ENCODE results near the gene TPM3. TPM values are rescaled to one million over a fixed set of nuclear protein-coding genes. Genes with fewer than 3 reads are reported as not detected.

The TPM3 gene
- total RNA-seq, 1 donor from 2014 or later: 161 TPM

GRCh38 chr1:154159554-154159953, 32.3 kb downstream of the TPM3 start:
- no peak overlapping the region for H3K4me3 ChIP-seq
- no peak overlapping the region for H3K27ac ChIP-seq (replicated peaks)
- intact Hi-C loops (cut with micrococcal nuclease): no loop called here
- H3K36me3 ChIP-seq: peaks cover 77% of the 10 kb centered on the region
- peaks cover 39% of the 10 kb centered on the region for H3K4me1 ChIP-seq
- no peak for TF ChIP-seq CTCF (IDR thresholded peaks at IDR 0.05; ENCODE audit: borderline replicate concordance)
- peaks cover 4% of the 10 kb centered on the region for H3K9me3 ChIP-seq (replicated peaks)
- DNase-seq: no peak
- no peaks in the 10 kb centered on the region for H3K27me3 ChIP-seq (ENCODE audit: low read depth)

- H3K4me3 ChIP-seq: no peak overlapping the region
- H3K9me3 ChIP-seq (replicated peaks): peaks cover 4% of the 10 kb centered on the region
- peaks cover 44% of the 10 kb centered on the region for H3K4me1 ChIP-seq
- DNase-seq: no peak
- H3K36me3 ChIP-seq: peaks cover 68% of the 10 kb centered on the region
- H3K27ac ChIP-seq (replicated peaks): peak overlapping the region; percentile 36
- TF ChIP-seq CTCF (IDR thresholded peaks at IDR 0.05; ENCODE audit: borderline replicate concordance): no peak
- intact Hi-C loops (cut with micrococcal nuclease): no loop called here
- H3K27me3 ChIP-seq (ENCODE audit: low read depth): no peaks in the 10 kb centered on the region
Measured at GRCh38 chr1:154158307-154159125, 33.4 kb downstream of the TPM3 start.

GRCh38 chr1:154157520-154158306, 34.2 kb downstream of the TPM3 start:
- no peak overlapping the region for H3K4me3 ChIP-seq
- intact Hi-C loops (cut with micrococcal nuclease): no loop called here
- no peaks in the 10 kb centered on the region for H3K27me3 ChIP-seq (ENCODE audit: low read depth)
- peaks cover 61% of the 10 kb centered on the region for H3K36me3 ChIP-seq
- DNase-seq: no peak
- no peak for TF ChIP-seq CTCF (IDR thresholded peaks at IDR 0.05; ENCODE audit: borderline replicate concordance)
- H3K27ac ChIP-seq (replicated peaks): peak overlapping the region; percentile 28
- H3K9me3 ChIP-seq (replicated peaks): peaks cover 4% of the 10 kb centered on the region
- peaks cover 44% of the 10 kb centered on the region for H3K4me1 ChIP-seq

- H3K9me3 ChIP-seq (replicated peaks): peaks cover 4% of the 10 kb centered on the region
- peaks cover 40% of the 10 kb centered on the region for H3K36me3 ChIP-seq
- intact Hi-C loops (cut with micrococcal nuclease): no loop called here
- TF ChIP-seq CTCF (IDR thresholded peaks at IDR 0.05; ENCODE audit: borderline replicate concordance): no peak
- peak overlapping the region; percentile 85 for H3K27ac ChIP-seq (replicated peaks)
- no peaks in the 10 kb centered on the region for H3K27me3 ChIP-seq (ENCODE audit: low read depth)
- H3K4me1 ChIP-seq: peaks cover 51% of the 10 kb centered on the region
- H3K4me3 ChIP-seq: peak overlapping the region; percentile 68
- DNase-seq: no peak
Measured at GRCh38 chr1:154155251-154155650, 36.6 kb downstream of the TPM3 start.

GRCh38 chr1:154154534-154155191, 37.2 kb downstream of the TPM3 start, which contains the start of gene NUP210L:
NUP210L (minus strand) TSS chr1:154155073.
- Histone ChIP-seq H3K27me3 (ENCODE audit: low read depth) (no peaks in the 10 kb centered on the region), H3K36me3 (peaks cover 34% of the 10 kb centered on the region), H3K4me3 (peak within 1 kb of the TSS; percentile 68), H3K27ac (replicated peaks) (peak within 1 kb of the TSS; percentile 85), H3K9me3 (replicated peaks) (peaks cover 3% of the 10 kb centered on the region), H3K4me1 (peaks cover 51% of the 10 kb centered on the region)
- DNase-seq: peak; percentile 92
- TF ChIP-seq CTCF (IDR thresholded peaks at IDR 0.05; ENCODE audit: borderline replicate concordance): no peak
- intact Hi-C loops (cut with micrococcal nuclease): no loop called here
